Epithelial cell of proximal tubule (primary cell): ENCODE results near the gene ETV6. TPM values are rescaled to one million over a fixed set of nuclear protein-coding genes. Genes with fewer than 3 reads are reported as not detected.

Source experiments
- DNase-seq: peaks from one replicate; pipeline ENCODE4 v3.0.0-alpha.2; 2011; ENCODE audit warnings: low read depth
- H3K4me3 ChIP-seq: 2 replicates; pipeline ENCODE4 v1.5.1; 2011; ENCODE audit warnings: low read depth, mild to moderate bottlenecking, low read length
- CTCF ChIP-seq: conservative IDR thresholded peaks from 2 replicates; pipeline ENCODE4 v1.5.1; 2012; ENCODE audit warnings: low read depth, mild to moderate bottlenecking, low read length
- total RNA-seq: library from RNA; depleted of rRNA; stranded (reverse); fragments of >200 nt; gene quantifications from 2 replicates; pipeline ENCODE4 v1.2.3, GENCODE V29; 2015

ETV6 gene
- total RNA-seq, 1 donor from 2014 or later = 12.9 TPM

GRCh38 chr12:11684393-11684792 lies 34.9 kb downstream of the ETV6 start:
- TF ChIP-seq CTCF = no peak
- no peak for DNase-seq
- no peak overlapping the region for H3K4me3 ChIP-seq

- DNase-seq = no peak
- no peak overlapping the region for H3K4me3 ChIP-seq
- TF ChIP-seq CTCF = no peak
These were observed 35.3 kb downstream of the ETV6 start for GRCh38 chr12:11684811-11685210.

- DNase-seq = no peak
- TF ChIP-seq CTCF = no peak
- no peak overlapping the region for H3K4me3 ChIP-seq
These were observed 35.8 kb downstream of the ETV6 start for GRCh38 chr12:11685316-11685715.

GRCh38 chr12:11685716-11686115 lies 36.2 kb downstream of the ETV6 start:
- H3K4me3 ChIP-seq = no peak overlapping the region
- TF ChIP-seq CTCF = no peak
- DNase-seq = no peak

GRCh38 chr12:11686120-11686519 lies 36.6 kb downstream of the ETV6 start:
- no peak for DNase-seq
- TF ChIP-seq CTCF = no peak
- no peak overlapping the region for H3K4me3 ChIP-seq

- no peak for DNase-seq
- no peak overlapping the region for H3K4me3 ChIP-seq
These were observed 38.1 kb downstream of the ETV6 start for GRCh38 chr12:11687528-11687927.

More at GRCh38 chr12:11687528-11687927, 38.1 kb downstream of the ETV6 start:
- TF ChIP-seq CTCF = no peak
